Hepatocyte (in vitro differentiated cells): ENCODE results near the gene GOLGA1. TPM values are rescaled to one million over a fixed set of nuclear protein-coding genes. Genes with fewer than 3 reads are reported as not detected.
A peak's percentile ranks its signal among the peaks of the same experiment; 100 is the strongest.

Experiments used
- DNase-seq: peaks from one replicate; pipeline ENCODE4 v3.0.0-alpha.2; 2016; ENCODE audit warnings: low spot score
- H2AFZ ChIP-seq: fragments of 200-600 bp; sonication (generic); 2 replicates; pipeline ENCODE4 v1.6.0; 2016; ENCODE audit warnings: antibody characterized with exemption, mild to moderate bottlenecking
- H3K27ac ChIP-seq: fragments of 200-600 bp; sonication (generic); 2 replicates; pipeline ENCODE4 v1.5.1; 2016; ENCODE audit warnings: mild to moderate bottlenecking
- H3K27me3 ChIP-seq: fragments of 200-600 bp; sonication (generic); 2 replicates; pipeline ENCODE4 v1.6.1; 2016
- H3K36me3 ChIP-seq: fragments of 200-600 bp; sonication (generic); replicated peaks from 2 replicates; pipeline ENCODE4 v1.5.1; 2016; ENCODE audit warnings: low read depth; ENCODE audit not compliant: insufficient read depth
- H3K4me1 ChIP-seq: fragments of 200-600 bp; sonication (generic); 2 replicates; pipeline ENCODE4 v1.5.1; 2016; ENCODE audit warnings: mild to moderate bottlenecking, moderate library complexity; ENCODE audit not compliant: insufficient read depth
- H3K4me2 ChIP-seq: fragments of 200-600 bp; sonication (generic); 2 replicates; pipeline ENCODE4 v1.6.0; 2016
- H3K4me3 ChIP-seq: fragments of 200-600 bp; sonication (generic); 2 replicates; pipeline ENCODE4 v1.5.1; 2016; ENCODE audit warnings: mild to moderate bottlenecking
- H3K79me2 ChIP-seq: fragments of 200-600 bp; sonication (generic); 2 replicates; pipeline ENCODE4 v1.6.0; 2017; ENCODE audit warnings: mild to moderate bottlenecking
- H3K9me2 ChIP-seq: fragments of 200-600 bp; sonication (generic); replicated peaks from 2 replicates; pipeline ENCODE4 v1.6.0; 2017; ENCODE audit warnings: mild to moderate bottlenecking; ENCODE audit not compliant: insufficient read depth
- H3K9me3 ChIP-seq: fragments of 200-600 bp; sonication (generic); 2 replicates; pipeline ENCODE4 v1.5.1; 2016; ENCODE audit warnings: low read depth, mild to moderate bottlenecking
- H4K20me1 ChIP-seq: fragments of 200-600 bp; sonication (generic); 2 replicates; pipeline ENCODE4 v1.6.0; 2016; ENCODE audit warnings: mild to moderate bottlenecking; ENCODE audit not compliant: insufficient read depth, poor library complexity, severe bottlenecking
- EZH2 ChIP-seq: fragments of 200-600 bp; sonication (generic); IDR thresholded peaks from 2 replicates; pipeline ENCODE4 v1.6.1; 2016; ENCODE audit warnings: antibody characterized with exemption, mild to moderate bottlenecking, borderline replicate concordance
- EZH2phosphoT487 ChIP-seq: fragments of 200-600 bp; sonication (generic); IDR thresholded peaks from one replicate; pipeline ENCODE4 v1.6.1; 2018; ENCODE audit warnings: antibody characterized with exemption, mild to moderate bottlenecking, low read depth, moderate library complexity; ENCODE audit not compliant: unreplicated experiment, severe bottlenecking
- WGBS: methylation state at CpG from one replicate; pipeline ENCODE4 v1.1.6; 2016; ENCODE audit warnings: low lambda C conversion rate; ENCODE audit errors: missing lambda C conversion rate; 5-methylcytosine and 5-hydroxymethylcytosine counted together
- polyA plus RNA-seq: library from polyadenylated mRNA; unstranded; fragments of >200 nt; fragmentation: Nextera tagmentation; extraction: Ambion mirVana; gene quantifications from 2 replicates; pipeline ENCODE4 v1.2.1, GENCODE V29; 2016
- total RNA-seq: library from RNA; depleted of rRNA; stranded (reverse); fragments of >200 nt; gene quantifications from 2 replicates; pipeline ENCODE4 v1.2.3, GENCODE V29; 2014
- TF ChIP-seq, protein P1 (sequence below): fragments of 200-600 bp; sonication (generic); IDR thresholded peaks from 2 replicates; pipeline ENCODE4 v1.5.1; 2016; ENCODE audit warnings: antibody characterized with exemption, mild to moderate bottlenecking; ENCODE audit not compliant: poor library complexity

GOLGA1 gene, protein sequence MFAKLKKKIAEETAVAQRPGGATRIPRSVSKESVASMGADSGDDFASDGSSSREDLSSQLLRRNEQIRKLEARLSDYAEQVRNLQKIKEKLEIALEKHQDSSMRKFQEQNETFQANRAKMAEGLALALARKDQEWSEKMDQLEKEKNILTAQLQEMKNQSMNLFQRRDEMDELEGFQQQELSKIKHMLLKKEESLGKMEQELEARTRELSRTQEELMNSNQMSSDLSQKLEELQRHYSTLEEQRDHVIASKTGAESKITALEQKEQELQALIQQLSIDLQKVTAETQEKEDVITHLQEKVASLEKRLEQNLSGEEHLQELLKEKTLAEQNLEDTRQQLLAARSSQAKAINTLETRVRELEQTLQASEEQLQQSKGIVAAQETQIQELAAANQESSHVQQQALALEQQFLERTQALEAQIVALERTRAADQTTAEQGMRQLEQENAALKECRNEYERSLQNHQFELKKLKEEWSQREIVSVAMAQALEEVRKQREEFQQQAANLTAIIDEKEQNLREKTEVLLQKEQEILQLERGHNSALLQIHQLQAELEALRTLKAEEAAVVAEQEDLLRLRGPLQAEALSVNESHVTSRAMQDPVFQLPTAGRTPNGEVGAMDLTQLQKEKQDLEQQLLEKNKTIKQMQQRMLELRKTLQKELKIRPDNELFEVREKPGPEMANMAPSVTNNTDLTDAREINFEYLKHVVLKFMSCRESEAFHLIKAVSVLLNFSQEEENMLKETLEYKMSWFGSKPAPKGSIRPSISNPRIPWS
- total RNA-seq (12.9 and 15.2 TPM in 2 replicates), polyA plus RNA-seq (10.1 and 13.8 TPM in 2 replicates)

DNA sequence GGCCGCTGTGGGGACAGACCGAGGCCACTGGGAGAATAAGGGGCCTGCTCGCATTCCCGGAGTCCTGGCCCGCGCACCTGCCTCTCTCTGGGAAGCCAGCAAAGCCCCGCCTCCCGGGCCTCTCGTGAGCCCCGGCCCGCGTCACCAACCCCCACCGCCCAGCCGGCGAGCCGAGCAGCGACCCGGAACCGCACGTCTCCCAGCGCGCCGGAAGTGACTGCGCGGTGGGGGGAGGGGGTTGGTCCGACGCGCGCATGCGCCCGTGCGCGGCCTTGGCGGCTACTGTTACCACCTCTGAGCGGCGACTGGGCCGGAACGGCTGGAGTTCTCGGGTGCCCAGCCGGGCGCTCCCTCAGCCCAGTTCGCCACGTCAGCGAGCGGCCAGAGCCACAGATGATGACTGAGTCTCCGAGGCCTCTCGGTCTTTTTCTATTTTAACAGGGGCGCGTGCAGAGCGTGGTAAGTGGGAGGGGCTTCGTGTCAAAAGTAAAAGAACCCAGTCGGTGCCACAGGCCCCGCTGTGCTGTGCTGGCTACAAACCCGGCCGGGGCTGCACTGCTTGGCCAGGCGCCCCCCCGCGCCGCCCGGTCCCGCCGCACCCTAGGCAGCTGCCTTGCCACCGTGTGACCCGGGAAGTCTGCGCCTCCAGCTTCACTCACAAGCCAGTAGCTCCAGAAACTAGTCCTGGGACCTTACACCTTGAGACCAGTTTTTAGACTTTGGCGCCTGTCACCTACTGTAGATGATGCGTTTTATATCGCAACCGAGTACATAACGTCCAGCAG, at the start of gene GOLGA1:
GOLGA1 (minus strand) TSS at position 190 of the 785 bp plus-strand sequence. CDS start 2,372 bp downstream, outside the sequence.
- H3K36me3 ChIP-seq: no peaks in the 10 kb centered on the region

DNA sequence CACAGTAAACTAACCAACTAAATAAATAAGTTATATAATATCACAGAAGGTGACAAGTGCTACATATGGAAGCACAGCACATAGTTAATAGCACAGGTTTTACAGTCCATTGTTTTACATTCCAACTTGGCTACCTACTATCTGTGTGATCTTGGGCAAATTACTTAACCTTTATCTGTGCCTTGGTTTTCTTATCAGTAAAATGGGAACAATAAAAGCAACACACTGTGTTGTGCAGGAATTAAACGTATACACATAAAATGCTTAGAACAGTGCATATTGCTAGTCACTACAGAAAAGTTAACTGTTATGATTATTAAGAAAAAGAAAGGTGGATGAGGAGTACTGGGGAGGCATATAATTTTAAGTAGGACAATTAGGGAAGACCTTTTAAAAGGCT, 42.8 kb upstream of the GOLGA1 start:
- Histone ChIP-seq H3K9me3 (no peaks in the 10 kb centered on the region), H3K4me3 (no peak overlapping the region), H3K27me3 (no peaks in the 10 kb centered on the region), H2AFZ (no peak overlapping the region), H4K20me1 (no peaks in the 10 kb centered on the region), H3K27ac (no peak overlapping the region), H3K36me3 (no peaks in the 10 kb centered on the region), H3K4me2 (no peak overlapping the region), H3K9me2 (no peaks in the 10 kb centered on the region), H3K79me2 (no peaks in the 10 kb centered on the region), H3K4me1 (no peaks in the 10 kb centered on the region)
- 84% methylated on average over 1 of the region's 1 CpG for WGBS
- TF ChIP-seq, protein P1, sequence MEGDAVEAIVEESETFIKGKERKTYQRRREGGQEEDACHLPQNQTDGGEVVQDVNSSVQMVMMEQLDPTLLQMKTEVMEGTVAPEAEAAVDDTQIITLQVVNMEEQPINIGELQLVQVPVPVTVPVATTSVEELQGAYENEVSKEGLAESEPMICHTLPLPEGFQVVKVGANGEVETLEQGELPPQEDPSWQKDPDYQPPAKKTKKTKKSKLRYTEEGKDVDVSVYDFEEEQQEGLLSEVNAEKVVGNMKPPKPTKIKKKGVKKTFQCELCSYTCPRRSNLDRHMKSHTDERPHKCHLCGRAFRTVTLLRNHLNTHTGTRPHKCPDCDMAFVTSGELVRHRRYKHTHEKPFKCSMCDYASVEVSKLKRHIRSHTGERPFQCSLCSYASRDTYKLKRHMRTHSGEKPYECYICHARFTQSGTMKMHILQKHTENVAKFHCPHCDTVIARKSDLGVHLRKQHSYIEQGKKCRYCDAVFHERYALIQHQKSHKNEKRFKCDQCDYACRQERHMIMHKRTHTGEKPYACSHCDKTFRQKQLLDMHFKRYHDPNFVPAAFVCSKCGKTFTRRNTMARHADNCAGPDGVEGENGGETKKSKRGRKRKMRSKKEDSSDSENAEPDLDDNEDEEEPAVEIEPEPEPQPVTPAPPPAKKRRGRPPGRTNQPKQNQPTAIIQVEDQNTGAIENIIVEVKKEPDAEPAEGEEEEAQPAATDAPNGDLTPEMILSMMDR: no peak
- TF ChIP-seq EZH2phosphoT487 (no peak), EZH2 (no peak)
- no peak for DNase-seq

More for the DNA sequence above, at the start of gene GOLGA1:
- Histone ChIP-seq H4K20me1 (no peaks in the 10 kb centered on the region), H2AFZ (peak within 1 kb of the TSS; percentile 83), H3K27me3 (no peaks in the 10 kb centered on the region), H3K4me2 (peak within 1 kb of the TSS; percentile 87), H3K9me2 (no peaks in the 10 kb centered on the region), H3K27ac (peak within 1 kb of the TSS; percentile 95), H3K79me2 (no peaks in the 10 kb centered on the region), H3K4me1 (peaks cover 5% of the 10 kb centered on the region), H3K4me3 (peak within 1 kb of the TSS; percentile 75), H3K9me3 (no peaks in the 10 kb centered on the region)
- DNase-seq: peak; percentile 99
- WGBS: 1% methylated on average over 49 of the region's 70 CpGs
- TF ChIP-seq, protein P1: no peak
- TF ChIP-seq EZH2 (no peak), EZH2phosphoT487 (no peak)

DNA sequence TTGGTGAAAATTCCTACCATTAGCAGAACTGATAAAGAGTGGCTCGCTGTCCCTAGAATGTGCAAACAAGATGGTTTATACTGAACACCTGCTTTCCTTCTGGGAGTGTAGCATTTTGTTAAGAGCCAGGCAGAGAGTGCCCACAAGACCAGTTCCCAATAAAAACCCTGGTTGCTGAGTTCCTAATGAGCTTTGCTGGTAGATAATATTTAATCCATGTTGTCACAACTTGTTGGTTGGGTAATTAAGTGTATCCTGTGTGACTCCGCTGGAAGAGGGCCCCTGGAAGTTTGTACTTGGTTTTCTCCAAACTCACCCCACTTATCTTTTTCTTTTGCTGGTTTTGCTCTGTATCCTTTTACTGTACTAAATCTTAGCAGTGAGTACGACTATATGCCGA, 39.5 kb upstream of the GOLGA1 start:
- no peak for DNase-seq
- Histone ChIP-seq H3K9me3 (no peaks in the 10 kb centered on the region), H3K4me2 (no peak overlapping the region), H2AFZ (no peak overlapping the region), H3K9me2 (no peaks in the 10 kb centered on the region), H3K27ac (no peak overlapping the region), H3K27me3 (no peaks in the 10 kb centered on the region), H3K36me3 (no peaks in the 10 kb centered on the region), H3K79me2 (no peaks in the 10 kb centered on the region), H4K20me1 (no peaks in the 10 kb centered on the region), H3K4me1 (no peaks in the 10 kb centered on the region), H3K4me3 (no peak overlapping the region)
- no peak for TF ChIP-seq EZH2phosphoT487
- TF ChIP-seq, protein P1: no peak
- TF ChIP-seq EZH2: no peak
- 71% methylated on average over 4 of the region's 4 CpGs for WGBS
